GM12892 (cell line): ENCODE results near the gene STX7.
A peak's percentile ranks its signal among the peaks of the same experiment; 100 is the strongest.

Source experiments
- DNase-seq: peaks from one replicate; pipeline ENCODE4 v3.0.0; 2011; ENCODE audit not compliant: insufficient read length
- FAIRE-seq: peaks from 2 replicates; lab custom pipeline; 2011; peaks lifted over from hg19 to GRCh38; lab: Jason Lieb, UNC
- POLR2A ChIP-seq: IDR thresholded peaks from 2 replicates; pipeline ENCODE4 v1.6.1; 2011; ENCODE audit warnings: low read depth, low read length, control low read depth
- POLR2AphosphoS5 ChIP-seq: IDR thresholded peaks from 2 replicates; pipeline ENCODE4 v1.6.1; 2011; ENCODE audit warnings: low read depth, low read length, control low read depth
- TAF1 ChIP-seq: IDR thresholded peaks from 2 replicates; pipeline ENCODE4 v1.6.1; 2011; ENCODE audit warnings: low read depth, mild to moderate bottlenecking, control low read depth, low read length, borderline replicate concordance

The STX7 gene

DNA sequence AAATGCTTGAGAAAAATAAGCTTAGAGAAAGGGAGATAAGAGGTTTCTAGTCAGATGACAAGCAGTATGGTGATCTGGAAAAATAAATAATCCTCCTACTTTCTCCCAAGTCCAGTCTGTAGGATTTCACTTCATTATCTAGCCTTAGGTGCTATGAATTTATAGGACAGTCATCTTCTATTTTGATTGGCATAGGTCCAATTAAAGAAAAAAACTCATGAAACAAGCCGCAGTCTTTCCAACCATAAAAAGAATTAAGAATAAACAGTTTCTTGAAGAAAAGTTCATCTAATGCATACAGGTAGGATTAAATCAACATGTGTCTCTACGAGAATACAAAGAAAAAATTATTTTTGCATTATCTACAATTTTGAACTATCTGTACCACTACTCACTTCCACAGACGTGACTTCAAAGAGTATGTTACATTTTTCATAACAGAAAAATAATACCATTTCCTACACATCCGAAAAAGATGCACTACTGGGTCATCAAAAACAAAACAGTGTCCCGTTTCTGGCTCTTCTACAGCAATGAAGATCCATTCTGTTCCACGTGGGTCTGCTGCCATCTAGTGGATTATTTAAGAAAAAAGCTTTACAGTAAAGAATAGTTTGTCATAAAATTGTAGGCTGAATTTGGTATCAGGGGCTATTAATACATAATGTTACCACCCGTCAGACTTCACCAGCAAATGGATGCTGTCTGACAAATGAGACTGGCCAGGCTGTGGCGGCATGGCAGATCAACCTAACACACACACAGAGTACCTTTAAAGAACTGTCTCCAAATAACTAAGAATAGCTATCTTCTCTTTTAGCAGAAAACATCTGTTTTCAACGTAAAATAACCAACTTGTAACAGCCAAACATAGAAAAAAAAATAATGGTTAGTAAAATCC is 28.9 kb downstream of the STX7 start:
- FAIRE-seq: peak; percentile 85
- DNase-seq: no peak
- TF ChIP-seq POLR2AphosphoS5: no peak
- no peak for TF ChIP-seq TAF1
- no peak for TF ChIP-seq POLR2A

DNA sequence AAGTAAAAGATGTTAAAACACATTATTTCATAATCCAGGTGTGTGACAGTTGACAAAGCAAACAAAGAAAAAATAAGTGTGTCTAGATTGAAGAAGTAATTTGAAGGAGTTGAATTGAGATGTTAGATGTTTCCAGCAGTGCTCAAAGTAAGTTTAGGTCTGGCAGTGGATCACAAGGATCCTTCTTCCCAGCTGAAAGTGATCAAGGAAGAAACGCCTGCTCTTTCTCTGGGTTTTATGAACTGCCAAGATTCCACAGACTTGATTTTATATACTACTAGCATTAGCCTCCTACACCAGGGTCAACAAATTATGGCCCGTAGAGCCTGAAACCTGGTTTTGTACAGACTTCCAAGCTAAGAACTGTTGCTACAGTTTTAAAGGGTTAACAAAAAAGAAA is 30.3 kb downstream of the STX7 start:
- FAIRE-seq (no peak), DNase-seq (no peak)
- no peak for TF ChIP-seq POLR2AphosphoS5
- TF ChIP-seq TAF1: no peak
- no peak for TF ChIP-seq POLR2A

DNA sequence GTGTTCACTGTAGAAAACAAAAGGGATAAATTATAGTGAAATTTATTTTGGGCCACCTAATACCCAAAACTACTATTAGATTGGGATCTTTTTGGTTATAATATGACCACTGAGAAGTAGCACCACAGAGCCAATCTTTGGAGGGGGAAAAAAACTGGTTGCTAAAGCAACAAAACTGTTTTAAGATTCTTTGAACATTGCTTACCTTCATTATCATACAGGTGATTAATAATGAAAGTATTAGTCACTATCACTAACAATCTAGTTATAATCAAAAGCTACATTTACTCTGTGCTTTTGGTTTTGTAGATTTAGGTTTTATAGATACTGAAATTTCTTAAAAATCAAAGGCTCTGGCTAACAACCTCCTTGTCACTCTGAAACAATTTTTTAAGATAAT is 31.7 kb downstream of the STX7 start:
- no peak for FAIRE-seq
- TF ChIP-seq TAF1 (no peak), POLR2AphosphoS5 (no peak), POLR2A (no peak)

DNA sequence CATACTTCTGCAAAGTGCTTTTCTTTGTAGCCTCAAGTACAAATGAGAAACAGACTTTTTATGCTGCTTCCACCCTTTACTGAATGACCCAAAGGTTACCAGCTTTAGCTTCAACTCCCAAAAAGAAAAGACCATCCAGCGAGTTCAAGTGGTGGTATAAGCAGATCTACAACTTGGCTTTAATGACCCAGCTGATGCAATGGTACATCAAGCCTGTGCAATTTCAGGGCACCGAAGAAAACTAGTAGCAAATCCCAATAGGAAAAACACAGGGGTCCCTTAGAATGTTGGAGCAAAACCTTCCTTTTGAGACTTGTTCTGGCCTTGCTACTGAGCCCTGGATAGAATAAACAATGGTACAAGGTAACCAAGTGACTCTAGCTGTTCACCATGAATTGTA is 33.8 kb downstream of the STX7 start:
- FAIRE-seq (no peak), DNase-seq (no peak)
- TF ChIP-seq POLR2A: no peak
- TF ChIP-seq POLR2AphosphoS5: no peak
- TF ChIP-seq TAF1: no peak

More for the DNA sequence above, 31.7 kb downstream of the STX7 start:
- DNase-seq: no peak

DNA sequence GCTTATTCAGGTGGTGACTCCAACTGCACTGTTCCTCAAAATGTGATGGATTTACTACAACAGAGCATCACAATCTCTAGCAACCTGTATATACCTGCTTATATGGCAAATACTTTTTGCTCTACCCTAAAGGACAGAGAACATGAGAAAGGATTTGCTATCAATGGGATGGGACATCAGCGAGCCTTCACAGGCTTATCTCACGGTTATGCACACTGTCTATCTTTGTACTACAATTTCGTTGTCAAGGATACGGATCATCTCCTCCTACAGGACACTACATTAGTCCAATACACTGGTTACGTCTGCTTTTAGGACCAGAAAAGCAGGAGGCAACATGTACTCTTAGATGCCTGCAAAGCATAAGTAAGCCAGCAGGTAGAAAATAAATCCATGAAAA is 34.2 kb downstream of the STX7 start:
- TF ChIP-seq TAF1: no peak
- TF ChIP-seq POLR2AphosphoS5: no peak
- TF ChIP-seq POLR2A: no peak
- FAIRE-seq (no peak), DNase-seq (no peak)

DNA sequence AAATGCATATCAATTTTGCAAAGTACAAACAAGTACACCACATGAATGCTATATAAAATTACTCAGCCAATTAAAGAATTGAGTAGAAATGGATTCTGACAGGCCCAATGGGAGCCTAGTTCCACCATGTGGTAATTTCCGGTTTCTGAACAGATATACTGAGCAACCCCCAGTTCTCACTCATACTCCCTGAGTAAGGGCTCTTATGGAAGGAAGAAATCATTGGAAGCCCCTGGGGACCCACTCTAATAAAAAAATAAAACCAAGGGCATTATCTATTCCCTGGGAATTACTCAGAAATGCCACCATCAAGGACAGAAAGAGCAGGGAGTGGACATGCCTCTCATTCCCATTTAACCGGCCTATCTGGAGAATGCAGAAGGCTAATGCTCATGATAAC is 34.6 kb downstream of the STX7 start:
- no peak for FAIRE-seq
- no peak for DNase-seq
- TF ChIP-seq POLR2A: no peak
- TF ChIP-seq TAF1: no peak
- TF ChIP-seq POLR2AphosphoS5: no peak

DNA sequence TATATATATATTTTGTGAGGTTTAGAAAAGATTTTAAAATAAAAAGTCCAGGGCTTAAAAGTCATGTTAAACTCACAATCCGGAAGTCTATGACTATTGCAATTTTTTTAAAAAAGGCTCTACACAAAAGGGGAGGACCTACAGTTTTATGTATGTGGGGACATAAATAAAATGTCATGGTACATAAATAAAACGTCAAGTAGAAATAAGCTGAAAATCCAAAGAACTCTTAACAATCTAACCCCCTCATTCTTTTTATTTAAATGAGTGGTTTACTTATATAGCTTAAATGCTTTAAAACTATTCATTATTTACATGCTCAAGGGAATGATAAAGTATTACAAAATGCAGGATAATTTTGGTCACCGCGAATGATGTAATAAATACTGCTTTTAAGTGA is 36.2 kb downstream of the STX7 start:
- FAIRE-seq: no peak
- no peak for DNase-seq
- no peak for TF ChIP-seq TAF1
- TF ChIP-seq POLR2A: no peak
- TF ChIP-seq POLR2AphosphoS5: no peak

DNA sequence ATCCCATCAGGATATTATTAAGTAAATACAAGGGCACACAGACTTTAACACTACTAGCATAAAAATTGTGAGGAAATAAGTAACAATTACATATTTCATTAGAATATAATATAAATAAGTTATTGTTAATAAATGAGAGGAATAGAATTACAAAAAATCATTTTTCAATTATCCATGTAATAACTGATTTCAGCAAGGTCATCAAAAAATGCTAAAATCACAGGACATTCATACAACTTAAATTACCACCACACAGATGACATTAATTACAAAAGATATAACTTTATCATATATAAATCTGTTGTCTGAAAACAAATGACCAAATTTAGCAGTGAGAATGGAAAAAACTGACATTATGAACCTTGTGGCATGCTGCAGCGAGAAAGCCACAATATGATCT is 37.0 kb downstream of the STX7 start:
- DNase-seq (no peak), FAIRE-seq (no peak)
- TF ChIP-seq POLR2A (no peak), TAF1 (no peak), POLR2AphosphoS5 (no peak)

DNA sequence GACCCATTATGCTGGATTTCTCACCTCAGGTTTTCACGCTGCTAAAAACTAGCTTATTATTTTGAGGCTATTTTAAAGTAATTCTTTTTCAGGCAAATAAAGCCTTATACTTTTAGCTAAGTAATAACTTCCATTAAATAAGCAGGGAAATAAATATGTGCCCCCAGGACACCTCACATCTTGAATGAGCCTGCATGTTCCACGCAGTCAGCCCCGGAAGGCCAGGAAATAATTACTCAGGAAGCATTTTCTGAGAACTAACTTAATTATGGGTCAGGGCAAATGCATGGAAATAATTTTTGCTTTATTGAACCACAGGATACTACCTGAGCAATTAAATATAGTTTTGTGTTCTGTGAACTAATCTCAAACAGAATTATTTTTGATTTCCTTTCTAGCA is 41.1 kb downstream of the STX7 start:
- FAIRE-seq (no peak), DNase-seq (no peak)
- TF ChIP-seq POLR2AphosphoS5 (no peak), POLR2A (no peak), TAF1 (no peak)

DNA sequence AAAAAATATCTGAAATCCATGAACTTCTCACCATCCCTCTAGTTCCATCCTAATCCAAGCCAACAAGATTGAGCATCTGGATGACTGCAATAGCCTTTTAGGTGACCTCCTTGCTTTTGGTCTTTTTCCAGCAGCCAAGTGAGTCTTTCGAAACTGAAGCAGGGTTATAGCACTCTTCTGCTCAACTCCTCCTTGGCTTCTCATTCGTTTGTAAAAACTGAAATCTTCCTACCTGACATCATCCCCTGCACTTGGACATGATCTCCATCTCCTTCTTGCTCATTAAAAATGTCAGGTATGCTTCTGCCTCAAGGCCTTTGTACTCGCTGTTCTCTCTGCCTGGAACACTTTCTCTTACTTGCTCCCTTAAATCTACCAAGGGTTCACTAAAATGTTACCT is 46.0 kb downstream of the STX7 start:
- no peak for DNase-seq
- TF ChIP-seq TAF1: no peak
- TF ChIP-seq POLR2AphosphoS5: no peak
- no peak for TF ChIP-seq POLR2A
- FAIRE-seq: no peak

DNA sequence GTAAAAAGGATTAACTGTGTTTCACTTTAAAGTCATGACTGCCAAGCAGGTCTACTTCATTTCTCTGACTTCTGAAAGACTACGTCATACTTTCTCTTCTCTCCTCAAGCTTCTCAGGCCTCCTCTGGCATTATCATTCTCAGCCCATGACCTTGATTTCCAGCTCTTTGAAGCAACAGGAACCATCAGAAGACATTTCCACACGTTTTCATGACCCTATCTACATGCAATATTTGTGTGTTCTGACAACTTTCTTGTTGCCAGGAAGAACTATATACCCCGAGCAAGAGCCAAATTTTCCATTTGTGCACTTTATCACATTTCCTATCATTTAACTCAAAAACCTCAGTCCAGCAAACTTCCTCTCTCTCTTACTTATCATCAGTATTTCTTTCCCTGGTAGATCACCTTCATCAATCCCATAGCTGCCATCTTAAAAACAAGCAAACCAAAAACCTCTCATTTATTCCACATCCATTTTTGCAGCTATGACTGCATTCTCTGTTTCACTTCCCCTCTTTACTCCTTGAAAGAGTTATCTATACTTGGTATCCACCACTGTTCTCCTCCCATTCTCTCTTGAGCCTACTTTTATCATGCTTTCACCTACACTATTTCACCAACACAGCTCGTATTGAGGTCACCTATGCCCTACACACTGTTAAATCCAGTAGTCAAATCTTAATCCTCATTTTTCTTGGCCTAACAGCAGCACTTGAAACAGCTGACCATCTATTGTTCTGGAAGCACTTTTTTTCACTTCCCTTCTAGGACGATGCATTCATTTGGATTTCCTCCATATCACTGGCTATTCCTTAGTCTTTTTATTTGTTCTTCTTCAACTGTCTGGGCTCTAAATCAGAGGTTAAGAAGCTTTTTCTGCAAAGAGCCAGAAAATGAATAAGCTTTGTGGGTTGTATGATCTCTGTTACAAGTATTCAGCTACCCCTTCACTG is 47.1 kb downstream of the STX7 start:
- TF ChIP-seq POLR2A (no peak), POLR2AphosphoS5 (no peak), TAF1 (no peak)
- FAIRE-seq: peak; percentile 74
- no peak for DNase-seq

DNA sequence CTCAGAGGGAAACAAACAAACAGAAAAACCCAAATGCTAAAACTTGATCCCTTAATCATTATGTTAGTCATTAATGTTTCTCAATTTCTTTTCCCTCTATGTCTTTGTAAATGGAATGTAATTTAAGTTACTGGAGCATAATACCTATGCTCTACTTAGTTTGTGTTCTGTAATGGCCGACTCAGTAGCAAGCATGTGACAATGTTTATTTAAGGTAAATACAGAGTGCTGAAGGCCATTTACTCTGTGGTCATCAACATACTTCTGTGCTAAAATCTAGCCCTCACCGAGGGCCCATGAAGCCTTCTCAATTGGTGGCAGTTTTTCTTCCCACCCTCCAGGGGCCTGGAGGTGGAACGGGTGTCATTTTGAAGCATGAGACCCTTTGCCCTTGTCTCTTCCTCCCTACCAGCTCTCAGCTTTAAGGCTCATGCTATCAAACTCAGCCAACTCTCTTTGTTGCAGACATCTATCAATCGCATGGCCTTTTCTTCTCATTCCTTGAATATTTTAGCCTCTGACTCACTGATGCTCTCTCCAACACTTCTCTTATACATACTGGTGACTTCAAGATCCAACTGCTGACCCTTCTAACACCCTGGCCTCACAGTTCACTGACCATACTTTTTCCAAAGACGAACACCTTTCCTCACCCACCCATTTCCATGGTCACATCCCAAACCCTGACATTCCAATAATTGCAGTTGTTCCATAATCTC is 48.2 kb downstream of the STX7 start:
- DNase-seq (no peak), FAIRE-seq (no peak)
- no peak for TF ChIP-seq POLR2AphosphoS5
